ENCODE measurements around the gene LRRC73.
"Not testable (repeated sequence)": the region's sequence is repeated elsewhere in the genome, so short reads cannot be mapped to it uniquely, and the experiment has no call there.

Gene LRRC73

GRCh38 chr6:43468748-43469681 lies 41.1 kb downstream of the LRRC73 start:
- no peak overlapping the region for H3K4me3 ChIP-seq (ENCODE audit: low read length)
- TF ChIP-seq, protein P1, sequence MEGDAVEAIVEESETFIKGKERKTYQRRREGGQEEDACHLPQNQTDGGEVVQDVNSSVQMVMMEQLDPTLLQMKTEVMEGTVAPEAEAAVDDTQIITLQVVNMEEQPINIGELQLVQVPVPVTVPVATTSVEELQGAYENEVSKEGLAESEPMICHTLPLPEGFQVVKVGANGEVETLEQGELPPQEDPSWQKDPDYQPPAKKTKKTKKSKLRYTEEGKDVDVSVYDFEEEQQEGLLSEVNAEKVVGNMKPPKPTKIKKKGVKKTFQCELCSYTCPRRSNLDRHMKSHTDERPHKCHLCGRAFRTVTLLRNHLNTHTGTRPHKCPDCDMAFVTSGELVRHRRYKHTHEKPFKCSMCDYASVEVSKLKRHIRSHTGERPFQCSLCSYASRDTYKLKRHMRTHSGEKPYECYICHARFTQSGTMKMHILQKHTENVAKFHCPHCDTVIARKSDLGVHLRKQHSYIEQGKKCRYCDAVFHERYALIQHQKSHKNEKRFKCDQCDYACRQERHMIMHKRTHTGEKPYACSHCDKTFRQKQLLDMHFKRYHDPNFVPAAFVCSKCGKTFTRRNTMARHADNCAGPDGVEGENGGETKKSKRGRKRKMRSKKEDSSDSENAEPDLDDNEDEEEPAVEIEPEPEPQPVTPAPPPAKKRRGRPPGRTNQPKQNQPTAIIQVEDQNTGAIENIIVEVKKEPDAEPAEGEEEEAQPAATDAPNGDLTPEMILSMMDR (conservative IDR thresholded peaks at IDR 0.05; ENCODE audit: low read length), result no peak
- DNase-seq (ENCODE audit: low read depth), result no peak

DNA sequence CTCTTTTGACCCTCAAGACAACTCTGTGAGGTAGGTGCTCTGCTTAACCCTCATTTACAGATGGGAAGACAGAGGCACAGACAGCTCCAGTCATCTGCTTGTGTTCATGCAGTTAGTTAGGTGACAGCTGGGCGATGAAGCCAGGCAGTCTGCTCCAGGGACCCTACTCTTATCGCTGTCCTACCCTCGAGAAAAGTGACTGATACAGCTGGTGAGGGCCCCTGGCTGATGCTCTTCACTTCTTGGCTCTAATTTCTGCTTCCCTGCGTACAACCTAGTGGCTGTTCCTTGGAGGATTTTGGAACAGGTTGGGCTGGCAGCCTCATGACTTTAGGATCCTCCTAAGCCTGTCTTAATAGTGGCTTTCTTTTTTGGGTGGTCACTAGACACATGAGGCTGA lies 41.9 kb downstream of the LRRC73 start:
- DNase-seq (ENCODE audit: low read depth), result no peak
- no peak overlapping the region for H3K4me3 ChIP-seq (ENCODE audit: low read length)
- TF ChIP-seq, protein P1 (conservative IDR thresholded peaks at IDR 0.05; ENCODE audit: low read length), result no peak

GRCh38 chr6:43467752-43468151 lies 42.4 kb downstream of the LRRC73 start:
- H3K4me3 ChIP-seq (ENCODE audit: low read length), result no peak overlapping the region
- DNase-seq (ENCODE audit: low read depth), result no peak

DNA sequence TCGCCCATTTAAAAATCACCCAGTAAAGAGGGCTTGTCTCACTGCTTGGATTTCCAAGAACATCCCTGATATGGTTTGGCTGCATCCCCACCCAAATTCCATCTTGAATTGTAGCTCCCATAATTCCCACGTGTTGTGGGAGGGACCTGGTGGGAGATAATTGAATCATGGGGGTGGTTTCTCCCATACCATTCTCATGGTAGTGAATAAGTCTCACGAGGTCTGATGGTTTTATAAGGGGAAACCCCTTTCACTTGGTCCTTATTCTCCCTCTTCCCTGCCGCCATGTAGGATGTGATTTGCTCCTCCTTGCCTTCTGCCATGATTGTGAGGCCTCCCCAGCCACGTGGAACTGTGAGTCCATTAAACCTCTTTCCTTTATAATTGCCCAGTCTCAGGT lies 42.9 kb downstream of the LRRC73 start:
- not testable (repeated sequence) for DNase-seq (ENCODE audit: low read depth); H3K4me3 ChIP-seq (ENCODE audit: low read length)

More at GRCh38 chr6:43467752-43468151, 42.4 kb downstream of the LRRC73 start:
- TF ChIP-seq, protein P1 (conservative IDR thresholded peaks at IDR 0.05; ENCODE audit: low read length), result no peak

GRCh38 chr6:43465948-43466347 lies 44.2 kb downstream of the LRRC73 start:
- no peak overlapping the region for H3K4me3 ChIP-seq (ENCODE audit: low read length)
- no peak for DNase-seq (ENCODE audit: low read depth)
- TF ChIP-seq, protein P1 (conservative IDR thresholded peaks at IDR 0.05; ENCODE audit: low read length), result no peak

- TF ChIP-seq, protein P1 (conservative IDR thresholded peaks at IDR 0.05; ENCODE audit: low read length), result no peak
- no peak for DNase-seq (ENCODE audit: low read depth)
- H3K4me3 ChIP-seq (ENCODE audit: low read length), result no peak overlapping the region
These were observed 45.8 kb downstream of the LRRC73 start for GRCh38 chr6:43464337-43464736.

DNA sequence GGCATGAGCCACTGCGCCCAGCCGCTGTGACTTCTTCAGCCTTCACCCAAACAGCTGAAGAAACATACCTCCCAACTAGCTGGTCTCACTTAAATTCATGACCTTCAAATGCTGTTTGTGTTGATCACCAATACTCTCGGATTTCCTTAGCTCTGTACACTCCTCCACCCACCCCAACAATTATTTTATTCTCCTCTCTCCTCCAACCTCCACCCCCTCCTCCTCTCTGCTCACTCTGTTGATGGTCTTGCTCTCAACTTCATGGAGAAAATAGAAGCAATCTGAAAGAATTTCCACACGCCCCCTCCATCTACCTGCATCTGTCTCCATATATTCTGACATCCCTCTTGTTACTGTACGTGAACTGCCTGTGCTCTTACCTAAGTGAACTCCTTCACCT lies 48.2 kb downstream of the LRRC73 start:
- no peak for DNase-seq (ENCODE audit: low read depth)

More for the DNA sequence above, 48.2 kb downstream of the LRRC73 start:
- TF ChIP-seq, protein P1 (conservative IDR thresholded peaks at IDR 0.05; ENCODE audit: low read length), result no peak
- H3K4me3 ChIP-seq (ENCODE audit: low read length), result no peak overlapping the region

Measured in AG10803 (cell line).